Esophagus muscularis mucosa (tissue), 4 donors: ENCODE data around the gene PHKA1. TPM values are rescaled to one million over a fixed set of nuclear protein-coding genes. Genes with fewer than 3 reads are reported as not detected.

Experiments used
- DNase-seq: peaks from one replicate; pipeline ENCODE4 v3.0.0-alpha.2; 2017; ENCODE audit errors: extremely low spot score
- H3K27ac ChIP-seq, 4 donors: fragments of 200-600 bp; sonication (generic); replicated peaks in 1 of 4; 1 replicate in 3 of 4; 2 replicates in 1 of 4; pipeline ENCODE4 v1.5.1; 2016 to 2019; ENCODE audit warnings: mild to moderate bottlenecking in 1 of 4
- H3K27me3 ChIP-seq, 4 donors: fragments of 200-600 bp; sonication (generic); one replicate each; pipeline versions ENCODE4 v1.5.1 to v1.6.0; 2016 to 2019
- H3K36me3 ChIP-seq, 4 donors: fragments of 200-600 bp; sonication (generic); one replicate each; pipeline ENCODE4 v1.5.1; 2016 to 2019
- H3K4me1 ChIP-seq, 4 donors: fragments of 200-600 bp; sonication (generic); one replicate each; pipeline ENCODE4 v1.5.1; 2016 to 2019
- H3K4me3 ChIP-seq, 4 donors: fragments of 200-600 bp; sonication (generic); 1 replicate in 2 of 4; 2 replicates in 2 of 4; pipeline ENCODE4 v1.5.1; 2016 to 2019; ENCODE audit warnings: mild to moderate bottlenecking in 4 of 4, moderate library complexity in 1 of 4
- H3K9me3 ChIP-seq, 4 donors: fragments of 200-600 bp; sonication (generic); 1 replicate in 3 of 4; 2 replicates in 1 of 4; pipeline ENCODE4 v1.5.1; 2016 to 2019
- CTCF ChIP-seq, 3 experiments: fragments of 200-600 bp in 2 of 3; fragments of 450-650 bp in 1 of 3; sonication (generic) in 2 of 3; IDR thresholded peaks; one replicate each; pipeline ENCODE4 v1.5.1; 2017 to 2019; ENCODE audit warnings: antibody characterized with exemption in 3 of 3, mild to moderate bottlenecking in 2 of 3, moderate library complexity in 1 of 3
- EP300 ChIP-seq: sonication (generic); formaldehyde crosslinking; IDR thresholded peaks from one replicate; pipeline ENCODE4 v1.6.1; 2017; ENCODE audit warnings: antibody characterized with exemption
- POLR2A ChIP-seq: fragments of 450-650 bp; IDR thresholded peaks from one replicate; pipeline ENCODE4 v1.6.1; 2017; ENCODE audit warnings: antibody characterized with exemption, moderate library complexity, mild to moderate bottlenecking, low read depth
- POLR2AphosphoS5 ChIP-seq, 2 donors: sonication (generic); formaldehyde crosslinking; IDR thresholded peaks; one replicate each; pipeline ENCODE4 v1.6.1; 2017; ENCODE audit warnings: antibody characterized with exemption in 2 of 2
- WGBS: methylation state at CpG from one replicate; pipeline ENCODE4 v1.1.5; 2018; 5-methylcytosine and 5-hydroxymethylcytosine counted together
- intact Hi-C: fragments of 100-400 bp; cut with DNase I; formaldehyde crosslinking; loops from one replicate; pipeline ENCODE4 v1.15.1; 2023
- total RNA-seq, 4 donors: library from RNA; depleted of rRNA; stranded (reverse); fragments of >200 nt; gene quantifications; one replicate each; pipeline versions ENCODE4 v1.1.0 to v1.2.1, GENCODE V29; 2016

PHKA1 gene
- total RNA-seq, 4 donors from 2014 or later, result 6.0 to 10.7 (median 8.0) TPM

GRCh38 chrX:72644946-72645345 is 69.2 kb downstream of the PHKA1 start:
- Histone ChIP-seq H3K9me3 (no peaks in the 10 kb centered on the region), H3K27me3 (no peaks in the 10 kb centered on the region), H3K4me3 (no peak overlapping the region), H3K36me3 (peaks cover 0 to 23% (median 1%) of the 10 kb centered on the region in 4 donors), H3K4me1 (no peaks in the 10 kb centered on the region), H3K27ac (no peak overlapping the region)
- no peak for DNase-seq
- TF ChIP-seq POLR2AphosphoS5 (IDR thresholded peaks at IDR 0.05), result no peak
- no peak for TF ChIP-seq EP300
- TF ChIP-seq POLR2A, result no peak
- TF ChIP-seq CTCF (IDR thresholded peaks at IDR 0.05), result no peak
- WGBS, result 88% methylated on average over 1 of the region's 2 CpGs
- intact Hi-C loops, result no loop called here

GRCh38 chrX:72641611-72642010 is 72.5 kb downstream of the PHKA1 start:
- intact Hi-C loops, result no loop called here
- H3K27me3 ChIP-seq, result no peaks in the 10 kb centered on the region
- no peaks in the 10 kb centered on the region for H3K9me3 ChIP-seq
- H3K4me1 ChIP-seq, result no peaks in the 10 kb centered on the region
- TF ChIP-seq POLR2A (no peak), CTCF (IDR thresholded peaks at IDR 0.05) (no peak), POLR2AphosphoS5 (IDR thresholded peaks at IDR 0.05) (no peak), EP300 (no peak)
- no peak for DNase-seq
- peaks cover 0 to 17% (median 0%) of the 10 kb centered on the region in 4 donors for H3K36me3 ChIP-seq
- no peak overlapping the region for H3K27ac ChIP-seq
- H3K4me3 ChIP-seq, result no peak overlapping the region
- 63% methylated on average over 4 of the region's 4 CpGs for WGBS

GRCh38 chrX:72635930-72636329 is 78.2 kb downstream of the PHKA1 start:
- Histone ChIP-seq H3K36me3 (no peaks in the 10 kb centered on the region), H3K4me1 (peaks cover 0 to 15% (median 8%) of the 10 kb centered on the region in 4 donors), H3K9me3 (no peaks in the 10 kb centered on the region), H3K27ac (no peak overlapping the region), H3K27me3 (no peaks in the 10 kb centered on the region), H3K4me3 (no peak overlapping the region)
- no peak for DNase-seq
- 67% methylated on average over 1 of the region's 1 CpG for WGBS
- intact Hi-C loops, result no loop called here
- TF ChIP-seq EP300 (no peak), CTCF (IDR thresholded peaks at IDR 0.05) (no peak), POLR2A (no peak), POLR2AphosphoS5 (IDR thresholded peaks at IDR 0.05) (no peak)

- TF ChIP-seq CTCF (IDR thresholded peaks at IDR 0.05) (no peak), EP300 (no peak), POLR2AphosphoS5 (IDR thresholded peaks at IDR 0.05) (no peak), POLR2A (no peak)
- no peak for DNase-seq
- no peak overlapping the region for H3K4me3 ChIP-seq
- no peaks in the 10 kb centered on the region for H3K27me3 ChIP-seq
- H3K27ac ChIP-seq, result peak overlapping the region in 1 of 4 donors; percentile 4
- peaks cover 0 to 15% (median 8%) of the 10 kb centered on the region in 4 donors for H3K4me1 ChIP-seq
- H3K9me3 ChIP-seq, result no peaks in the 10 kb centered on the region
- WGBS, result 37% methylated on average over 3 of the region's 3 CpGs
- H3K36me3 ChIP-seq, result no peaks in the 10 kb centered on the region
- intact Hi-C loops, result no loop called here
Measured at GRCh38 chrX:72634331-72634730, 79.8 kb downstream of the PHKA1 start.

- intact Hi-C loops, result no loop called here
- H3K27ac ChIP-seq, result no peak overlapping the region
- TF ChIP-seq CTCF (IDR thresholded peaks at IDR 0.05) (no peak), POLR2A (no peak), POLR2AphosphoS5 (IDR thresholded peaks at IDR 0.05) (no peak), EP300 (no peak)
- H3K4me3 ChIP-seq, result no peak overlapping the region
- peaks cover 0 to 6% (median 5%) of the 10 kb centered on the region in 4 donors for H3K4me1 ChIP-seq
- DNase-seq, result no peak
- 88% methylated on average over 1 of the region's 1 CpG for WGBS
- H3K27me3 ChIP-seq, result no peaks in the 10 kb centered on the region
- H3K36me3 ChIP-seq, result peaks cover 0 to 3% (median 0%) of the 10 kb centered on the region in 4 donors
- no peaks in the 10 kb centered on the region for H3K9me3 ChIP-seq
Measured at GRCh38 chrX:72630185-72630584, 83.9 kb downstream of the PHKA1 start.
